K562 (cell line): Measurements from ENCODE around the gene PCNX3. TPM values are rescaled to one million over a fixed set of nuclear protein-coding genes. Genes with fewer than 3 reads are reported as not detected.
A peak's percentile ranks its signal among the peaks of the same experiment; 100 is the strongest.

Experiments
- BRCA1 ChIP-seq, 2 experiments: fragments of 450-650 bp in 1 of 2; sonication (generic) in 1 of 2; formaldehyde crosslinking in 1 of 2; IDR thresholded peaks; 2 replicates each; pipeline versions ENCODE4 v1.5.0 to v1.6.1; 2017 to 2020; ENCODE audit warnings: mild to moderate bottlenecking in 1 of 2, missing genetic modification reagents in 1 of 2
- BRD9 ChIP-seq: fragments of 450-650 bp; IDR thresholded peaks from 2 replicates; pipeline ENCODE4 v1.6.1; 2018; ENCODE audit warnings: low read depth; ENCODE audit not compliant: partially characterized antibody
- CBX2 ChIP-seq: fragments of 200-600 bp; sonication (generic); IDR thresholded peaks from one replicate; pipeline ENCODE4 v1.6.1; 2012; ENCODE audit warnings: mild to moderate bottlenecking, low read length, inconsistent platforms; ENCODE audit not compliant: insufficient read depth, poor library complexity, severe bottlenecking
- CCAR2 ChIP-seq: fragments of 200-400 bp; formaldehyde crosslinking; IDR thresholded peaks from 2 replicates; pipeline ENCODE4 v1.6.1; 2017; ENCODE audit warnings: mild to moderate bottlenecking, low read depth, low read length
- CCNT2 ChIP-seq: IDR thresholded peaks from 2 replicates; pipeline ENCODE4 v1.6.1; 2011; ENCODE audit warnings: borderline replicate concordance, low read depth, mild to moderate bottlenecking, moderate library complexity, mixed read lengths, low read length; ENCODE audit not compliant: insufficient read length; ENCODE audit errors: extremely low read depth
- CEBPZ ChIP-seq: fragments of 150-350 bp; IDR thresholded peaks from 2 replicates; pipeline ENCODE4 v1.6.1; 2014; ENCODE audit warnings: low read depth, mild to moderate bottlenecking, low read length, borderline replicate concordance
- ELF4 ChIP-seq: fragments of 450-650 bp; formaldehyde crosslinking; IDR thresholded peaks from 2 replicates; pipeline ENCODE4 v1.4.0; 2022; ENCODE audit warnings: missing genetic modification characterization
- GATAD2B ChIP-seq: fragments of 450-650 bp; IDR thresholded peaks from 2 replicates; pipeline ENCODE4 v1.6.1; 2017; ENCODE audit warnings: mild to moderate bottlenecking, borderline replicate concordance
- IRF9 ChIP-seq: fragments of 450-650 bp; IDR thresholded peaks from 2 replicates; pipeline ENCODE4 v1.6.1; 2016; ENCODE audit warnings: missing biosample characterization, missing genetic modification characterization
- JUN ChIP-seq, 2 experiments: sonication (generic) in 1 of 2; formaldehyde crosslinking in 1 of 2; IDR thresholded peaks; 2 replicates each; pipeline versions ENCODE4 v1.6.1 to v1.8.0; 2012 to 2022; ENCODE audit warnings: borderline replicate concordance in 2 of 2, mild to moderate bottlenecking in 2 of 2, improper control_type of control experiment in 1 of 2, low read depth in 1 of 2, low read length in 1 of 2, missing genetic modification reagents in 1 of 2
- KHSRP ChIP-seq: fragments of 450-650 bp; IDR thresholded peaks from 2 replicates; pipeline ENCODE4 v1.6.1; 2017
- MXI1 ChIP-seq: IDR thresholded peaks from 2 replicates; pipeline ENCODE4 v1.6.1; 2011; ENCODE audit warnings: low read depth, mild to moderate bottlenecking, improper control_type of control experiment, low read length
- NFIC ChIP-seq: fragments of 450-650 bp; IDR thresholded peaks from 2 replicates; pipeline ENCODE4 v1.6.1; 2017; ENCODE audit warnings: mild to moderate bottlenecking, inconsistent platforms
- PHB ChIP-seq: fragments of 250-450 bp; sonication (Bioruptor Pico); IDR thresholded peaks from 2 replicates; pipeline ENCODE4 v1.5.0; 2021
- RBM39 ChIP-seq: fragments of 200-400 bp; formaldehyde crosslinking; optimal IDR thresholded peaks from 2 replicates; pipeline ENCODE3; 2018; ENCODE audit warnings: low read depth, low read length
- SIX5 ChIP-seq, 2 experiments: IDR thresholded peaks; 2 replicates each; pipeline ENCODE4 v1.6.1; 2011; ENCODE audit warnings: low read length in 2 of 2, borderline replicate concordance in 1 of 2, low read depth in 1 of 2, mild to moderate bottlenecking in 1 of 2, moderate library complexity in 1 of 2; ENCODE audit not compliant: insufficient read depth in 1 of 2
- SNRNP70 ChIP-seq: fragments of 200-400 bp; formaldehyde crosslinking; optimal IDR thresholded peaks from 2 replicates; pipeline ENCODE3; 2017; ENCODE audit warnings: low read depth, low read length
- TCF3 ChIP-seq: sonication (generic); formaldehyde crosslinking; IDR thresholded peaks from 2 replicates; pipeline ENCODE4 v1.4.0; 2020; ENCODE audit warnings: mild to moderate bottlenecking, missing genetic modification reagents
- USF1 ChIP-seq: sonication (generic); formaldehyde crosslinking; IDR thresholded peaks from 2 replicates; pipeline ENCODE4 v1.9.0; 2022; ENCODE audit warnings: mild to moderate bottlenecking, missing genetic modification reagents
- YBX1 ChIP-seq: fragments of 450-650 bp; IDR thresholded peaks from 2 replicates; pipeline ENCODE4 v1.7.1; 2016; ENCODE audit warnings: mild to moderate bottlenecking
- ZFX ChIP-seq: sonication (generic); formaldehyde crosslinking; IDR thresholded peaks from 2 replicates; pipeline ENCODE4 v1.8.0; 2022; ENCODE audit warnings: mild to moderate bottlenecking, missing genetic modification reagents, moderate library complexity
- ZNF445 ChIP-seq: fragments of 250-450 bp; sonication (Bioruptor Pico); IDR thresholded peaks from 2 replicates; pipeline ENCODE4 v1.4.0; 2020; ENCODE audit warnings: low read depth, mild to moderate bottlenecking, moderate library complexity
- ZNF57 ChIP-seq: fragments of 450-650 bp; formaldehyde crosslinking; IDR thresholded peaks from 2 replicates; pipeline ENCODE4 v1.4.0; 2020; ENCODE audit warnings: mild to moderate bottlenecking, moderate library complexity
- ZNF778 ChIP-seq: fragments of 450-650 bp; formaldehyde crosslinking; IDR thresholded peaks from 2 replicates; pipeline ENCODE4 v1.4.0; 2020; ENCODE audit warnings: mild to moderate bottlenecking, moderate library complexity
- polyA plus RNA-seq, 8 experiments: library from polyadenylated mRNA; depleted of rRNA in 4 of 8; stranded (reverse) in 5 of 8; unstranded in 3 of 8; fragments of >200 nt; fragmentation: Nextera tagmentation in 2 of 8; fragmentation: Illumina TruSeq in 1 of 8; extraction: Ambion mirVana in 2 of 8; extraction: Trizol in 1 of 8; gene quantifications; 2 replicates each; pipeline versions ENCODE4 v1.2.1 to v1.2.3, GENCODE V29; 2011 to 2014; ENCODE audit warnings: inconsistent platforms in 1 of 8, missing spikeins in 1 of 8
- total RNA-seq, 7 experiments: library from RNA; depleted of rRNA in 6 of 7; stranded (reverse); fragments of >200 nt in 6 of 7; fragmentation: Illumina TruSeq in 2 of 7; extraction: Trizol in 2 of 7; gene quantifications; 2 replicates each; pipeline versions ENCODE4 v1.2.1 to v1.2.3, GENCODE V29; 2011 to 2021; ENCODE audit warnings: low replicate concordance in 1 of 7

PCNX3 gene
- total and polyA plus RNA-seq, 9 of the 15 experiments (the other 6 are each of a cell fraction or from before 2014, with no cell fraction given), result 0.11 to 47.8 (median 12.8) TPM

- peak; percentile 51; the same call in 1 of the 2 replicates for TF ChIP-seq CEBPZ
- TF ChIP-seq ZNF57, result no peak
- TF ChIP-seq SNRNP70, result no peak
- no peak for TF ChIP-seq IRF9 (tag)
- TF ChIP-seq CBX2, result no peak
- TF ChIP-seq ZNF445, result no peak
- TF ChIP-seq GATAD2B, result no peak
- no peak for TF ChIP-seq BRCA1 (IDR thresholded peaks at IDR 0.05)
- TF ChIP-seq BRCA1 (CRISPR knock-in tag; IDR thresholded peaks at IDR 0.05), result no peak
- TF ChIP-seq NFIC, result no peak
- no peak for TF ChIP-seq PHB (CRISPR knock-in tag)
- TF ChIP-seq USF1 (CRISPR knock-in tag), result no peak
- TF ChIP-seq YBX1, result no peak
- peak; percentile 85 for TF ChIP-seq MXI1
- TF ChIP-seq ZFX (CRISPR knock-in tag), result peak; percentile 73; the same call in 1 of the 2 replicates
- no peak for TF ChIP-seq ZNF778
- TF ChIP-seq SIX5 (IDR thresholded peaks at IDR 0.05; ENCODE audit: borderline replicate concordance in 1 of 2, insufficient read depth in 1 of 2, low read depth in 1 of 2, low read length in 2 of 2), result peak; percentile 44 to 53; a peak in 3 of 4 replicates
- TF ChIP-seq TCF3 (CRISPR knock-in tag), result no peak
- no peak; the same call in 1 of the 2 replicates for TF ChIP-seq KHSRP
- no peak for TF ChIP-seq CCNT2
- no peak for TF ChIP-seq RBM39
- no peak for TF ChIP-seq CCAR2
- TF ChIP-seq ELF4 (CRISPR knock-in tag), result no peak; the same call in 1 of the 2 replicates
- TF ChIP-seq BRD9, result no peak
- TF ChIP-seq JUN (IDR thresholded peaks at IDR 0.05; ENCODE audit: borderline replicate concordance, low read depth, low read length), result peak; percentile 38; the same call in 1 of the 2 replicates
- TF ChIP-seq JUN (CRISPR knock-in tag; IDR thresholded peaks at IDR 0.05; ENCODE audit: borderline replicate concordance), result no peak
Measured at GRCh38 chr11:65615229-65615949, at the start of gene PCNX3 (continued).
